ENCODE measurements around the gene ZBTB40.

The ZBTB40 gene

DNA sequence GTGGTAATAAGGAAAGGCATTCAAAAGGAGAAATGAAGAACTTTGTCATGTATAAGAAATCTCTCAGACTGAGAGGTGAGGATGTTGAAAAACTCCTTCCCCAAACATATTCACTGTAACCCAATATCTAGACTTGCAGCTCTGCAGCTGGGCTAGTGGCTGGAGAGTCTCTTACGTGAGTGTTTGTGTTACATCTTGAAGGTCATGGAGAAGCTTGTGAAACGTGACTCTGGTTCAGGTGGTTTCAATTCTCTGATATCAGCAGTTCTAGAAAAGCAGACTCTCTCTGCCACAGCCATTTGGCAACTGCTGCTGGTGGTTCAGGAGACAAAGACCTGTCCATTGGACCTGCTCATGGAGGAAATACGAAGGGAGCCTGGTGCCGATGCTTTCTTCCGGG lies 56.7 kb downstream of the ZBTB40 start:
- ATAC-seq (replicated peaks) = no peak
- no peaks in the 10 kb centered on the region for H3K27me3 Mint-ChIP-seq
- H3K27ac Mint-ChIP-seq = no peak overlapping the region
- H3K36me3 Mint-ChIP-seq (ENCODE audit: insufficient read depth) = peaks cover 45% of the 10 kb centered on the region
- H3K4me1 Mint-ChIP-seq (ENCODE audit: low read depth in 2 of 2) = no peaks in the 10 kb centered on the region
- no peak for DNase-seq
- H3K4me3 Mint-ChIP-seq = no peak overlapping the region
- no peaks in the 10 kb centered on the region for H3K9me3 Mint-ChIP-seq

DNA sequence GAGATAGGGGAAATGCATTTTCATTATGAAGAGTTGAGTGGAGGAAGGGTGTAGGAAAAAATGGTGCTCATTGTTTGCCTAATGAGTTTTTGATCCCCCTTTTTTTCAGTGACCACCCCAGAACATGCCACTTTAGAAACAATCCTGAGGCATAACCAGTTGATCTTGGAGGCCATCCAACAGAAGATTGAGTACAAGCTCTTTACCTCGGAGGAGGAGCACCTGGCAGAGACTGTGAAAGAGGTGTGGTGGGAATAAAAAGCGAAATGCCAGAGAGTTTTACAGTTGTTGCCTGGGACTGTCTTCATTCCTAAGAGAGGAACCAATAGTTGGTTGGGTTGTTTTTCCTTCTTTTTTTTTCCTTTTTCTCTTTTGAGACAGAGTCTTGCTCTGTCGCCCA lies 57.3 kb downstream of the ZBTB40 start:
- H3K36me3 Mint-ChIP-seq (ENCODE audit: insufficient read depth) = peaks cover 45% of the 10 kb centered on the region
- no peaks in the 10 kb centered on the region for H3K9me3 Mint-ChIP-seq
- no peak overlapping the region for H3K27ac Mint-ChIP-seq
- no peaks in the 10 kb centered on the region for H3K4me1 Mint-ChIP-seq (ENCODE audit: low read depth in 2 of 2)
- DNase-seq (no peak), ATAC-seq (replicated peaks) (no peak)
- H3K27me3 Mint-ChIP-seq = no peaks in the 10 kb centered on the region
- H3K4me3 Mint-ChIP-seq = no peak overlapping the region

DNA sequence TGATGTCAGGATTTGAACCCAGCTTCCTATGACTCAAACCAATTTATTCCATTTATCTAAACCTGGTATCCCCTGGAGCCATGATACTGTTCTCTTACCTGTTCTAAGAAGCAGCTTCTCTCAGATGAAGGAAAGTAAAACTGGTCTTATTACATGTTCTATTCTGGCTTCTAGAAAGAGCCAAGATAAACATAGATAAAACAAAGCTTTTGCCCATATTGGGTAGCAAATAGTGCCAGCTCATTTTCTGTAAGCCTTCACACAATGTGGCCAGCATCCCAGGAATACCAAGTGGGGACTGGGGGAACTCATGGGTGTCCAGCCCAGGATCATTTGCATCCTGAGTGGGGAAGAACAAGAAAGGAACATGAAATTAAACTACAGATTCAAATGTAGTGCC lies 58.2 kb downstream of the ZBTB40 start:
- H3K27ac Mint-ChIP-seq = no peak overlapping the region
- H3K27me3 Mint-ChIP-seq = no peaks in the 10 kb centered on the region
- H3K36me3 Mint-ChIP-seq (ENCODE audit: insufficient read depth) = peaks cover 45% of the 10 kb centered on the region
- no peaks in the 10 kb centered on the region for H3K4me1 Mint-ChIP-seq (ENCODE audit: low read depth in 2 of 2)
- no peak for ATAC-seq (replicated peaks)
- no peak overlapping the region for H3K4me3 Mint-ChIP-seq
- H3K9me3 Mint-ChIP-seq = no peaks in the 10 kb centered on the region
- DNase-seq = no peak

DNA sequence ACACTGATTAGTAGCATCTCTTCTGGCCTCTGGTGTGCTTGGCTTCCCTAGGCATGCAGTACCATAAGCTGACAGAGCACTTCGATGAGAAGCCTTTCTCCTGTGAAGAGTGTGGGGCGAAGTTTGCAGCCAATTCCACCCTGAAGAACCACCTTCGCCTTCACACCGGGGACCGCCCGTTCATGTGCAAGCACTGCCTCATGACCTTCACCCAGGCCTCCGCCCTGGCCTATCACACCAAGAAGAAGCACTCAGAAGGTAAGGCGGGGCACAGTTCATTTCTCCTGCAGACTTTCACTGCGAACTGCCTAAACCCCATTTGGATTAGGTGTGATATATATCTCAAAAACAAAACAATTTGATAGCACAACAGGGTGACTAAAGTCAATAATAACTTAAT lies 61.2 kb downstream of the ZBTB40 start:
- Mint-ChIP-seq H3K27me3 (no peaks in the 10 kb centered on the region), H3K36me3 (ENCODE audit: insufficient read depth) (peaks cover 48% of the 10 kb centered on the region), H3K4me1 (ENCODE audit: low read depth in 2 of 2) (no peaks in the 10 kb centered on the region), H3K4me3 (no peak overlapping the region), H3K9me3 (no peaks in the 10 kb centered on the region), H3K27ac (no peak overlapping the region)
- no peak for DNase-seq
- ATAC-seq (replicated peaks) = no peak

DNA sequence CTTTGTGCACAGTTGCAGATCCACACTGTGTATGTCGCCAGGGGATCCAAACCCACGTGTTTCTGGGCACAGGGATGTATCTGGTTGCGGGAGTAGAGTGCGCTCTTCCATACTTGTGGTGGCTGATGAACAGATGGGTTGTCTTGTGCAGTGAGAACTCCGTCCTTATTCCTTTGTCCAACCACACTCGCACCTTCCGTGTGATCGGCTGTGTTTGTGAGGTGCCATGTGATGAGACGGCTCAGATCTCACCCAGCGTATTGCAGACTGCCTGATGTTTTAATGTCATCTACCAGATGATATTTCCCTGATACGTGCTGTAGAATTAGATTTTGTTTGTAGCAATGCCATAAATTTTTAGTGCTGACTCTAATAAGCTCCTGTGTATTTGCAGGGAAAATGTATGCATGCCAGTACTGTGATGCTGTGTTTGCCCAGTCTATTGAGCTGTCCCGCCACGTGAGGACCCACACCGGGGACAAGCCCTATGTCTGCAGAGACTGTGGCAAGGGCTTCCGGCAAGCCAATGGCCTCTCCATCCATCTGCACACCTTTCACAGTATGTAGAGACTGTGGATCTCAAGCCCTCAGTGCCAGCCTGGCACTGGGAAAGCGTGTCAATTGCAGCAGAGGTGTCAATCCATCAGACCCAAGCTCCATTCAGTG lies 65.4 kb downstream of the ZBTB40 start:
- H3K4me3 Mint-ChIP-seq = no peak overlapping the region
- no peak for ATAC-seq (replicated peaks)
- H3K9me3 Mint-ChIP-seq = no peaks in the 10 kb centered on the region
- H3K4me1 Mint-ChIP-seq (ENCODE audit: low read depth in 2 of 2) = no peaks in the 10 kb centered on the region
- no peaks in the 10 kb centered on the region for H3K27me3 Mint-ChIP-seq
- no peak for DNase-seq
- peaks cover 32% of the 10 kb centered on the region for H3K36me3 Mint-ChIP-seq (ENCODE audit: insufficient read depth)
- H3K27ac Mint-ChIP-seq = no peak overlapping the region

DNA sequence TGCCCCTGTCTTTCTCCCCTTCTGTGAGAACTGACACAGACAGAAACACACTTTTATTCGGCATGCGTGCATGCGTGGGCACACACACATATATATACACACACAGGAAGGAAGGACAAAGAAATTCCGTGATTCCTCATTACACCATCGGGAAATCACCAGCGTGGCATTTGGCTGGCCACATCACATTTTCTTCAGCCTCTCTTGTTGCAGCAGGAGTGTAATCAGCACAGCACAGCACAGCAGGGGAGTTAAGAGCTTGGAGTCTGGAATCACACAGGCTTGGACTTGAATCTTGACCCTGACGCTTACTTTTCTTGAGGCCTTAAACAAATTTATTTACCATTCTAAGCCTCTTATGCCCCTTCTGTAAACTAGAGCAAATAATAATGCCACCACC lies 66.3 kb downstream of the ZBTB40 start:
- DNase-seq (no peak), ATAC-seq (replicated peaks) (no peak)
- no peak overlapping the region for H3K4me3 Mint-ChIP-seq
- H3K4me1 Mint-ChIP-seq (ENCODE audit: low read depth in 2 of 2) = no peaks in the 10 kb centered on the region
- peaks cover 41% of the 10 kb centered on the region for H3K36me3 Mint-ChIP-seq (ENCODE audit: insufficient read depth)
- H3K9me3 Mint-ChIP-seq = no peaks in the 10 kb centered on the region
- no peak overlapping the region for H3K27ac Mint-ChIP-seq
- no peaks in the 10 kb centered on the region for H3K27me3 Mint-ChIP-seq

DNA sequence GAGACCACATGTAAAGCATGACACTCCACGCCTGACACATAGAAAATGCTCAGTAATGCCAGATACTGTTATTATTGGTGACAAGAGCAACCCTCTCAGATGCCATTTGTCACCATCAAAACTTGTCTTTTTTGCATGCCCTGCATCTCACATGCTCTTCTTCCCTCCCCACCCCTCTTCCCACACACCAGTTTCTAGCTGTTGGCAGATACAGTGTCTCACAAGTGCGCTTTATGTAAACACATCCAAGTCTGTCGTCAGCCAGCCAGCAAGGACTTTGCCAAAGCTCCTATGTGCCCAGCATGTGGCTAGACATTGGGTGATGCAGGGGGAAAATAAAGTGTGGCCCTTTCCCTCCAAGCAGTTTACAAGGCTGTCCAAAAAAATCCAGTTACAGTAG lies 66.7 kb downstream of the ZBTB40 start:
- Mint-ChIP-seq H3K27me3 (no peaks in the 10 kb centered on the region), H3K9me3 (no peaks in the 10 kb centered on the region), H3K27ac (no peak overlapping the region), H3K4me3 (no peak overlapping the region), H3K4me1 (ENCODE audit: low read depth in 2 of 2) (no peaks in the 10 kb centered on the region), H3K36me3 (ENCODE audit: insufficient read depth) (peaks cover 46% of the 10 kb centered on the region)
- ATAC-seq (replicated peaks) = no peak
- DNase-seq = no peak

DNA sequence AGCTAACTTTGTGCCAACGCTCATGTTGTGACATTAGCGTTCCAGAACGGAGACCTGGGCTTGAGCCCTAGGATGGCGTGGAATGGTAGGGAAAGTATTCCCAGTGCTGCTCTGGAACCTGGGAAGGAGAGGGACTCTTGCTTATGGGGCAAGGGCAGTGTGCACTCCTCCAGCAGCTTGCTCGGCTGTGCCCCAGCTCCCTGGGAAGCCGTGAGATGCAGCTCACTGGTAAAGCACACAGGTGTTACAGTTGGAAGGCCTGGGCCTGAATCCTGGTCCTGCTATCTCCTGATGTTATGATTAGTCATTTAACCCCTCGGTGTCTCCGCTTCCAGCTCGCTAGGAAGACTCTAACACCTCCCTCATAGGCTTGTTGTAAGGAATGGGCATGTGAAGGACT lies 69.2 kb downstream of the ZBTB40 start:
- no peaks in the 10 kb centered on the region for H3K4me1 Mint-ChIP-seq (ENCODE audit: low read depth in 2 of 2)
- H3K27me3 Mint-ChIP-seq = no peaks in the 10 kb centered on the region
- no peak for DNase-seq
- no peak for ATAC-seq (replicated peaks)
- no peak overlapping the region for H3K4me3 Mint-ChIP-seq
- no peak overlapping the region for H3K27ac Mint-ChIP-seq
- H3K36me3 Mint-ChIP-seq (ENCODE audit: insufficient read depth) = peaks cover 58% of the 10 kb centered on the region
- no peaks in the 10 kb centered on the region for H3K9me3 Mint-ChIP-seq

GRCh38 chr1:22521692-22522091 lies 70.0 kb downstream of the ZBTB40 start:
- Mint-ChIP-seq H3K36me3 (ENCODE audit: insufficient read depth) (peaks cover 62% of the 10 kb centered on the region), H3K4me3 (no peak overlapping the region), H3K9me3 (no peaks in the 10 kb centered on the region), H3K27ac (no peak overlapping the region), H3K27me3 (no peaks in the 10 kb centered on the region), H3K4me1 (ENCODE audit: low read depth in 2 of 2) (no peaks in the 10 kb centered on the region)
- ATAC-seq (replicated peaks) (no peak), DNase-seq (no peak)

- DNase-seq (no peak), ATAC-seq (replicated peaks) (no peak)
- peaks cover 57% of the 10 kb centered on the region for H3K36me3 Mint-ChIP-seq (ENCODE audit: insufficient read depth)
- no peaks in the 10 kb centered on the region for H3K27me3 Mint-ChIP-seq
- H3K4me1 Mint-ChIP-seq (ENCODE audit: low read depth in 2 of 2) = no peaks in the 10 kb centered on the region
- no peak overlapping the region for H3K4me3 Mint-ChIP-seq
- no peaks in the 10 kb centered on the region for H3K9me3 Mint-ChIP-seq
- no peak overlapping the region for H3K27ac Mint-ChIP-seq
Measured at GRCh38 chr1:22522221-22522743, 70.6 kb downstream of the ZBTB40 start.

DNA sequence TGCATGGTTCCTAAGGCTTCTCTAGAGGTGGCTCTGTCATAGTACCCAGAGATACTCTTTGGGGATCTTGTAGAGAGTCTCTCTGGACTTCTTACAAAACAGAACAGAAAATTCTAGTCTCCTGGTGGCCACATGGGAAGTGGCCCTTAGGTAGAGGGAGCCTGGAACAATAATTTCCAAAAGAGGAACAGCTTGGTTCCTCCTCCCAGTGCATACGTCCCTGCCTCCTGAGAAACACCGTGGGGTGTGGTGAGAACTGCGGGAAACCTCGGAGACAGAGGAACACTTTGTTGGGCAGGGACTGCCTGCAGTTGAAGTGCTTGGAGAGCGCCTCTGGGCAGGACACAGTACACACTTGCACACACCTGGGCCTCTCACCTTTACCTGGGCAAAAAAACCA lies 72.8 kb downstream of the ZBTB40 start:
- Mint-ChIP-seq H3K9me3 (no peaks in the 10 kb centered on the region), H3K4me1 (ENCODE audit: low read depth in 2 of 2) (no peaks in the 10 kb centered on the region), H3K4me3 (no peak overlapping the region), H3K27me3 (no peaks in the 10 kb centered on the region), H3K27ac (no peak overlapping the region), H3K36me3 (ENCODE audit: insufficient read depth) (peaks cover 51% of the 10 kb centered on the region)
- ATAC-seq (replicated peaks) = no peak
- DNase-seq = no peak

DNA sequence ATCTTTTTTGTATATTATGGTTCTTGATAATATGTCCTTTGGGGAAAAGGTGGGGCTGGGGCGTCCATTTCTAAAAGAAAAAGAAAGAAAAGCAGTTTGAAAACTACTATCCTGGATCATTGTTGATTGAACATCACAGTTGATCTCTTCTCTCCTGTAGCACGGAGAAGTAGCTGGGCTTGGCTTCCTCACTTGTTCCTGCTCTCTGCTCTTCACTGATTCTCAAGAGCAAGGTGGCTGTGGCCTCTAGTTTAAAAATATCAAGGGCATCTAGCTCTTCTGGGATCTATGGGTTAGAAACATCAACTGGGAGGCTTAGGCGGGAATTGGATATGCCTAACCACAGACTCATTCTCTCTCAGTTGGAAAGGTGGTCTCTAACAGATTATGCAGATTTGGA lies 73.6 kb downstream of the ZBTB40 start:
- Mint-ChIP-seq H3K27ac (no peak overlapping the region), H3K36me3 (ENCODE audit: insufficient read depth) (peaks cover 51% of the 10 kb centered on the region)

DNA sequence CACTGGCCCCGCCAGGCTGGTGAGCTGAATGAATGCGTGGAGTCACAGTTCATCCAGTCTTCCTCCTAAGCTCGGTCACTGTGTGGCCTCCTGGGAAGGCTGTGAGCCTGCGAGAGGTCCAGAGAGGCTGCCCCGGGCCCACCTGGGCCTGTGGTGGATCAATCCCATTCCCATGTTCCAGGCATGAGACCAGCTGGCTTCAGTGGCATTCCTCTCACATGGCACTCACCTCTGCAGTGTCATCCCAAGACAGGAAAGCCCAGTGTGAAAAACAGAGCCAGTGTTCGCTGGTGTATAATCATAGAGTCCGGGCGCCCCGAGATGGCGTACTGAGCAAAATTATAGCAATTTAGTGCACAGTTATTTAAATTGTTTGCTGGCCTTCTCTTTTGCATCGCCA lies 74.0 kb downstream of the ZBTB40 start:
- Mint-ChIP-seq H3K27ac (no peak overlapping the region), H3K9me3 (no peaks in the 10 kb centered on the region), H3K27me3 (no peaks in the 10 kb centered on the region), H3K36me3 (ENCODE audit: insufficient read depth) (peaks cover 50% of the 10 kb centered on the region), H3K4me1 (ENCODE audit: low read depth in 2 of 2) (no peaks in the 10 kb centered on the region), H3K4me3 (no peak overlapping the region)
- DNase-seq = no peak
- no peak for ATAC-seq (replicated peaks)

More for the DNA sequence above, 73.6 kb downstream of the ZBTB40 start:
- DNase-seq (no peak), ATAC-seq (replicated peaks) (no peak)
- no peaks in the 10 kb centered on the region for H3K4me1 Mint-ChIP-seq (ENCODE audit: low read depth in 2 of 2)
- H3K4me3 Mint-ChIP-seq = no peak overlapping the region
- no peaks in the 10 kb centered on the region for H3K27me3 Mint-ChIP-seq
- H3K9me3 Mint-ChIP-seq = no peaks in the 10 kb centered on the region

DNA sequence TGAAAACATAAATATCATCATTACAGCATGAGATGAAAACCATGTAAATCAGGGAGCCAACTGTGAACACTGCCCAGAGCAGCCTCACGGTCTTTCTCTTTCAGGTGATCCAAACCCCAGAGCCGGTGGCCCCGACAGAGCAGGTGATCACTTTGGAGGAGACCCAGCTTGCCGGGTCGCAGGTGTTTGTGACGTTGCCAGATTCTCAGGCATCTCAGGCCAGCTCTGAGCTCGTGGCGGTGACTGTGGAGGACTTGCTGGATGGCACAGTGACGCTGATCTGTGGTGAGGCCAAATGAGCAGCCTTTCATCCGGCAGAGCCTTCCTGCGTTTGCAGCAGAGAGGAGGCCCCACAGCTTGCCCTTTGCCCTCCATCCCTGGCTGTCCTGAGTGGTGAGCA lies 74.4 kb downstream of the ZBTB40 start:
- Mint-ChIP-seq H3K4me3 (no peak overlapping the region), H3K36me3 (ENCODE audit: insufficient read depth) (peaks cover 48% of the 10 kb centered on the region), H3K4me1 (ENCODE audit: low read depth in 2 of 2) (no peaks in the 10 kb centered on the region), H3K27me3 (no peaks in the 10 kb centered on the region), H3K27ac (no peak overlapping the region), H3K9me3 (no peaks in the 10 kb centered on the region)
- no peak for DNase-seq
- no peak for ATAC-seq (replicated peaks)

GRCh38 chr1:22526677-22527076 lies 75.0 kb downstream of the ZBTB40 start:
- no peaks in the 10 kb centered on the region for H3K9me3 Mint-ChIP-seq
- H3K27me3 Mint-ChIP-seq = no peaks in the 10 kb centered on the region
- no peak overlapping the region for H3K27ac Mint-ChIP-seq
- DNase-seq (no peak), ATAC-seq (replicated peaks) (no peak)
- no peak overlapping the region for H3K4me3 Mint-ChIP-seq
- peaks cover 44% of the 10 kb centered on the region for H3K36me3 Mint-ChIP-seq (ENCODE audit: insufficient read depth)
- H3K4me1 Mint-ChIP-seq (ENCODE audit: low read depth in 2 of 2) = no peaks in the 10 kb centered on the region

Measured in effector memory CD8-positive, alpha-beta T cell (primary cell).